GM19025 (cell line): ENCODE measurements around the gene GCGR.

ENCODE experiments used
- ATAC-seq: cut with Tn5 transposase; IDR thresholded peaks from one replicate; pipeline ENCODE4 v1.9.1; 2021; ENCODE audit warnings: mild to moderate bottlenecking, low read depth, moderate library complexity; ENCODE audit not compliant: unreplicated experiment

GCGR gene

DNA sequence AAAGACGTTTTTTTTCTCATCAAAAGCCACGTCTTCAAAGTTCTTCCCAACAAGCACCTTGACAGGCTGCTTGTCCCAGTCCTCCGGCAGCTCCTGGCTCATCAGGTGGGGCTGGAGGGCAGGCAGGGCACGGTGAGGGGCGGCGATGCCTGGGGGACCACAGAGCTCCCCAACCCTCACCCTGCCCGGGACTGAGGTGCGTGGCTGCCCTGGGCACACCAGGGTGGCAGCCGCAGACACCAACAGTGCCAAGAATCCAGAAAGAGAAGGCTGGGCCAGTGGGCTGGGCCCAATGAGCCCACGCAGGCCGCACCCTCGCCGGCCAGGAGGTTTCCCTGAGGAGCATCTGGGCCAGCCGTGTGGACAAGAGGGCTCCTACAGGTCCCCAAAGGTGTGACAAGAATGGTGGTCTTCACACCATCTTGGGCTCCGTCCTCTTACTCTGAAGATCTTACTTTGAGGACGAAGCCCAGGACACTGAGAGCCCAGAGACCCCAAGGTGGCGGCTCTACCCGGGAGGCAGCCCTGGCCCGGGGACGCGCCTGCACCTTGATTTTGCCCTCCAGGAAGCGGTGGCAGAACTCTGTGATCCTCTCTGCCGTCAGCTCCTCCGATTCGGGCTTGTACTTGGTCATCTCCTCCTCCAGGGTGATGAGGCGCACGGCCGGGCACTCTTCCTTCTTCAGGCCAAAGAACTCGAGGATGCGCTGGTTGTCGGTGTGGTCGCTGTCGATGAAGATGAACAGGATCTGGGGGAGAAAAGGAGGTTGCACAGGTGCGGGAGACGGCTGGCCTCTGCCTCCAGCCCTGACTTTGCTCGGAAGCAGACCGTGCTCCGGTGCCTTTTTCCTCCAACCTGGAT lies 42.2 kb downstream of the GCGR start:
- ATAC-seq: no peak

GRCh38 chr17:81846743-81847689 lies 43.1 kb downstream of the GCGR start:
- ATAC-seq: no peak

DNA sequence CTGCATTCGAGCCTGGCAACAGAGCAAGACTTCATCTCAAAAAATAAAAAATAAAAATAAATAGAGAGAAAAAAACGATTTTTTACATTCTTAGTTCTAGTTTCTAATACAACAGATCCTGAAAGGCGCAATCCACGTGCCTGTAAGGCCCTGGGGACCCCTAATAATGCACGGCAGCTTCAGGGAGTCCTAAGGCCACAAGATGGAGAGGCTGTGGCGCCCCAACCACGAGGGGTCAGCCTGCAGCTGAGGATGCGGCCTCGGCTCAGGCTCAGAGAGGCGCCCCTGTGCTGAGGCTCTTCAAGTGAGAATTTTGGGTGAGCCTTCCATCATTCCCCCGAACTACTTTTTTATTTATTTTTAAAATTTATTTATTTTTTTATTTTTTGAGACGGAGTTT lies 45.5 kb downstream of the GCGR start:
- no peak for ATAC-seq

- no peak for ATAC-seq
Observed at GRCh38 chr17:81851423-81851822, 47.5 kb downstream of the GCGR start.

DNA sequence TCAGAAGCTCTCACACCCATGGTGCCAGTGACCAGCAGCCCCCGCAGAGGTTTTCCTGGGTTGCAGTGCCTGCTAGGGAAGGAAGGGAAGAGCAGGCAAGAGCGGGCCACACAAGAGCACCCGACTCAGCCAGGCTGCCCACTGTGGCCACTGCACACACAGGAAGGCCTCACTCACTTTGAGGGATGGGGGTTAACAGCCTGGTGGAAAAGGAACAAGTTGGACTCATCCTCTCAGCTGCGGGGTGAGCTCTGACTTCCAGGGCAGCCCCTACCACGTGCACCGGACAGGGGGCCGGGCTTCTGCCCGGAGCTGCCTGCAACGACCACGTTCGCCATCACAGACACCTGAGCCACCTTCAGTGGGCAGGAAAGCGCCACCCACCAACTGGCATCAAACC lies 48.3 kb downstream of the GCGR start:
- no peak for ATAC-seq

DNA sequence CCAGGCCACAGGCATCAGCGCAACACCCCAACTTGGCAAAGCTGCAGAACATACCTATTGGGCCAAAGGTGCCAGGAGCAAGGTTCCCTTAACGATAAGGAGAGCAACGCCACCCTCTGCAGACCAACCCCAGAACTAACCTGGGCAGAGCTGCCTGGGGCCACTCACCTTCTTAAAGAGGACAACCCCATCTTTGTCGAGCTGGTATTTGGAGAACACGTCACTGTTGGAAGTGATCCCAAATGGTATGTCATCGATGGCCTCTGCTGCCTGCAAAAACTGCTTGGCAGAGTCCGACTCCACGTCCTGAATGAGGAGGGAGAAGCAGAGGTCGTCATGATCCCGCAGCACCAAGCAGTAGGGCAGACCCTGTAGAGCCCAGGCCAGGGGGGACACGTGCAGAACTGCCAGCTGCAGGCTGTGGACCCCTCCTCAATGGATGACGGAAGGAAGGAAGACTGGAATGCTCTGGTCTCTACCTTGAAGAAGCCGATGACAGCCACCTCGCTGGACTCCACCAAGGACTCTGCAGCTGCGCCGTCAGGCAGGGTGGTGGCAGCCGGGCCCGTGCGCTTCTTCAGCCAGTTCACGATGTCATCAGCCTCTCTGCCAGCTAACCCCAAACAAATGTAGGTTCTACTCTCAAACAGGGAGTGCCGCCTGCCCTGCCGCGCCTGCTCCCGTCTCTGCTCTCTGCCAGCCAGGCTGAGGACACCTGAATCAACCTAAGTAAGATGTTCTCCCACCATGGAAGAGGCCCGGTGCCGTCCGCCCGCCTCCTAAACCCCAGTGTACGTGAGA lies 51.2 kb downstream of the GCGR start:
- no peak for ATAC-seq

- no peak for ATAC-seq
Observed at GRCh38 chr17:81858170-81858966, 54.4 kb downstream of the GCGR start.

GRCh38 chr17:81858967-81859905 lies 55.3 kb downstream of the GCGR start:
- no peak for ATAC-seq

DNA sequence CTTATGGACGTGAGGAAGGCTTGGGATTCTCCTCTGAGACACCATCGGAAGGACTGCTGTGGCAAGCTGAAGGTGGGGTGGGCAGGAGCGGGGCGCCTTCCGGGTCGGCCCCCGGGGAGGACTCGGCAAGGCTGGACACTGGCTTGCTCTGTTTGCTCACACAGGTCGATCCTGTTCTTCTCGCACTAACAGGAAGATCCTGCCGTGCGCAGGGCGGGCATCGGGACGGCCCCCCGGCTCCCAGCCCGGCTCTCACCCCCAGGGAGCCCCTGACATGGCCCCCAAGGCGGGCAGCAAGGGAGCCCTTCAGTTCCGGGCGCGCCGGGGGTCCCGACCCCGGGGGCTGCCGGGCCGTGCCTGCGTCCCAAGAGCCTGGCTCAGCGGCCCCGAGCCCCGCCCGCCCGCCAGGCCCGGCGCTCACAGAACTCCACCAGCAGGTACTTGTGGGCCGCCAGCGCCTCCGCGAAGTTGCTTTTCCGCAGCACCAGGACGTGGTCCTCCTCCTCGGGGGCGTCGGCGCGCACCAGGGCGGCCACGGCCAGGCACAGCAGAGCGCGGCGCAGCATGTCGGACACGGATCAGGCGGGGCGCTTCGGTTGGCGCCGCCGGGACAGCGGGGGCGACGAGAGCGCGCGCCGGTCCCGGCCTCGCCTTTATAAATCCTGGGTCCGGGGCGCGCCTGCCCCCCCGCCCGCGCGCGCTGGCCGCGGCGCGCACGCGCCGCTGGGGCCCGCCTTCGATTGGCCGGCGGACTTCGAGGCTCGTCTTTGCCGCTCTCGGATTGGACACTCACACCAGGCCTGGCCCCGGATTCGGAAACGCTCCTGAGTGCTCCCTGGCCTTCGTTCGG lies 56.2 kb downstream of the GCGR start, which contains the start of gene P4HB:
Gene P4HB (minus strand): TSS at position 630 of the 850 bp plus-strand sequence. CDS start 64 bp downstream, at position 566.
- ATAC-seq: no peak

- peak; percentile 77 for ATAC-seq
Observed at GRCh38 chr17:81860756-81861568, 57.0 kb downstream of the GCGR start.

DNA sequence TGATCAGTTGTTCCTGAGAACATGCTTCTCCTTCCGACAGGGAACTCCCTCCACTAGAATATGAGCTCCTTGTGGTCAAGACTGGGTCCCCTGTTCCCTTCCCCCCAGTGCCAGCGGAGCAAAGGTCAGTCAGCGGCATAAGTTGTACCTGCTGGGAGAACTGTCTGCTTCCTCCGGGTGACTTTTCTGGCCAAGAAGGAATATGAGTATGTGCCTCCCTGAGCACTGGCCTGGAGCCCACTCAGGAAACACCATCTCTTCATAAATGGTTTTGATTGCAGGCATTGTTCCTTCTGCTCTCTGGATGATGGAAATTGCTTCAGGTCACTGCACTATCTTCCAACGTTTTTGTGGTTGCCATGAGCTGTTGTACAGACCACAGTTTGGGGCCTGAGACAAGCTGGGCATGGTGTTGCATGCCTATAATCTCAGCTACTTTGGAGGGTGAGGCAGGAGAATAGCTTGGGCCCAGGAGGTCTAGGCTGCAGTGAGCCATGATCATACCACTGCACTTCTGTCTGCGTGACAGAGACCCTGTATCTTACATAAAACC lies 59.2 kb downstream of the GCGR start:
- ATAC-seq: no peak
